ENCODE measurements around the gene TSKU.

GRCh38 chr11:76830639-76831327, 47.6 kb downstream of the TSKU start:
- TF ChIP-seq, protein P1, sequence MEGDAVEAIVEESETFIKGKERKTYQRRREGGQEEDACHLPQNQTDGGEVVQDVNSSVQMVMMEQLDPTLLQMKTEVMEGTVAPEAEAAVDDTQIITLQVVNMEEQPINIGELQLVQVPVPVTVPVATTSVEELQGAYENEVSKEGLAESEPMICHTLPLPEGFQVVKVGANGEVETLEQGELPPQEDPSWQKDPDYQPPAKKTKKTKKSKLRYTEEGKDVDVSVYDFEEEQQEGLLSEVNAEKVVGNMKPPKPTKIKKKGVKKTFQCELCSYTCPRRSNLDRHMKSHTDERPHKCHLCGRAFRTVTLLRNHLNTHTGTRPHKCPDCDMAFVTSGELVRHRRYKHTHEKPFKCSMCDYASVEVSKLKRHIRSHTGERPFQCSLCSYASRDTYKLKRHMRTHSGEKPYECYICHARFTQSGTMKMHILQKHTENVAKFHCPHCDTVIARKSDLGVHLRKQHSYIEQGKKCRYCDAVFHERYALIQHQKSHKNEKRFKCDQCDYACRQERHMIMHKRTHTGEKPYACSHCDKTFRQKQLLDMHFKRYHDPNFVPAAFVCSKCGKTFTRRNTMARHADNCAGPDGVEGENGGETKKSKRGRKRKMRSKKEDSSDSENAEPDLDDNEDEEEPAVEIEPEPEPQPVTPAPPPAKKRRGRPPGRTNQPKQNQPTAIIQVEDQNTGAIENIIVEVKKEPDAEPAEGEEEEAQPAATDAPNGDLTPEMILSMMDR (IDR thresholded peaks at IDR 0.05; ENCODE audit: insufficient read depth, low read length) = no peak
- TF ChIP-seq REST (IDR thresholded peaks at IDR 0.05; ENCODE audit: insufficient replicate concordance, low read depth) (no peak), POLR2AphosphoS5 (IDR thresholded peaks at IDR 0.05; ENCODE audit: low read depth) (no peak)
